NK-92 (cell line): ENCODE data around the gene DPYD.

Experiments
- DNase-seq: peaks from one replicate; lab custom pipeline; 2025; ENCODE audit not compliant: unreplicated experiment; lab: John Stamatoyannopoulos, UW

Gene DPYD

GRCh38 chr1:97721221-97721620 is 199.6 kb downstream of the DPYD start:
- no peak for DNase-seq

GRCh38 chr1:97712980-97713379 is 207.9 kb downstream of the DPYD start:
- DNase-seq, result no peak

- no peak for DNase-seq
Observed at GRCh38 chr1:97711858-97712257, 209.0 kb downstream of the DPYD start.

DNA sequence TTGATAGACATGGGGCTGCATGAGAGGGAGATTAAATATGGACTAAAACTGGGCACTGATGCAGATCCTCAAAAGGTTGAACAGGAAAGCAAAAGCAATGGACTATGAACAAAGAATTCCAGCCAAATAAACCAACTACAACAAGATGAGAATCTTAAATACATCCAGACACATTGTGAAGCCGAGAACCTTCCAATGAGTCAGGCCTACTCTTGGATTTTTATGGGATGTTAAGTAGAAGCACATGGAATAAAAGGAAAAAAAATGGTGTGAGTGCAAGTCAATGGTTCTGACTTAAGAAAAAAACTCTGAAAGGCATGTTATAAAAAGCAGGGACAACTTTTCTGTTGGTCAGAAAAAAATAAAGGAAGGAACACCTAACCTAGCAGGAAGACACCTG is 227.2 kb downstream of the DPYD start:
- DNase-seq, result no peak

DNA sequence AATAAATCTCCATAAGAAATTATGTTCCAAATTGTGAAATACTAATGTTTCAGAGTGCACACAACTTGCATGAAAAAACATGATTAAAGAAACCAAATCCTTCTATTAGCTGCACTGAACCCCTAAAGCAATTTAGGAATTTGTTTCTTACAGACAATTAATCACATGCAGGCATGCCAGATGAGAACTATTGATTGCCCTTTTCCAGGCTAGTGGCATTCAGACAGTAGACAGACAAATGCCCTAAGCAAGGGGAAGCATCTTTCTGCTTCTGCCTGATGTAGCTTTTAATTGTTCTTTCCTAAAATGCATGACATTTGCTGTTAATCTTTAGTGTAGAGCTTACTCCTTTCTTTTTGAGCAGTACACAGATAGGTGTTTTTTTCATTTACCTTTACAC is 229.5 kb downstream of the DPYD start:
- DNase-seq, result no peak

DNA sequence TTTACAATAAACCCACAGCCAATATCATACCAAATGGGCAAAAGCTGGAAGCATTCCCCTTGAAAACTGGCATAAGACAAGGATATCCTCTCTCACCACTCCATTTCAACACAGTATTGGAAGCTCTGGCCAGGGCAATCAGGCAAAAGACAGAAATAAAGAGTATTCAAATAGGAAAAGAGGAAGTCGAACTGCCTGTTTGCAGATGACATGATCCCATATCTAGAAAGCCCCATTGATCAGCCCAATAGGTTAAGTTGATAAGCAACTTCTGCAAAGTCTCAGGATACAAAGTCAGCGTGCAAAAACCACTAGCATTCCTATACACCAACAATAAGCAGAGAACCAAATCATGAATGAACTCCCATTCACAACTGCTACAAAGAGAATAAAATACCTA is 235.5 kb downstream of the DPYD start:
- DNase-seq, result no peak

DNA sequence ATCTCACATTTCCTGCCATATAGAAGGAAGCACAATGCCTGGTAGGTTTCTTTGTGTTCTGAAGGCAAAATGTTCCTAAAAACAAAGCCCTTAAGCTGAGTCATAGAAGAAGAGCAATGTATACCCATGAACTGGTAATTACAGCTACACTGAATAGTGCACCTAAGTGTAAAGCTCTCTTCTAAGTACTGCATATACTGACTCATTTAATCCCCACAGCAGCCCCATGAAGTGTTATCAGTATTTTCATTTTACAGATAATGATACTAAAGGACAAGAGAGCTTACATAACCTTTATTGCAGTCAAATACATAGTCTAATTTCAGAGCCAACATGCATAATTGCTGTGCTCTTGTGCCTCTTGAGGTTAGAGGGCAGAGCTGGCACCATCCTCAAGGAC is 239.9 kb downstream of the DPYD start:
- no peak for DNase-seq

DNA sequence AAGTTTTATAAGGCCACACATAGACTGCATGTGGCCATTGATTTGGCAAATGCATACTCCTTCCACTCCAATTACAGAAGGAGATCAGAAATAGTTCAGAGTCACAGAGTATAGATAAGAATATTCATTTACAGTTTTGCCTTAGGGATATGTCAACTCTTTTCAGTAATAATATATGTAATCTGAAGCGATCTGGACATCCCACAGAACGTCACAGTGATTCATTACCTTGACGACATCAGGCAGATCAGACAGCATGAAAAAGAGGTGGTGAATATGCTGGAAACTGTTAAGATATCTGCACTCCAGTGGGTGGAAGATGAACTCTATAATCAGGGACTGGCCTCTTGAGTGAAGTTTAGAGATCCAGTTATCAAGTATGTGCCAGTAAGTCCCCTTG is 240.4 kb downstream of the DPYD start:
- DNase-seq, result no peak

- no peak for DNase-seq
Observed at GRCh38 chr1:97677702-97678101, 243.1 kb downstream of the DPYD start.

DNA sequence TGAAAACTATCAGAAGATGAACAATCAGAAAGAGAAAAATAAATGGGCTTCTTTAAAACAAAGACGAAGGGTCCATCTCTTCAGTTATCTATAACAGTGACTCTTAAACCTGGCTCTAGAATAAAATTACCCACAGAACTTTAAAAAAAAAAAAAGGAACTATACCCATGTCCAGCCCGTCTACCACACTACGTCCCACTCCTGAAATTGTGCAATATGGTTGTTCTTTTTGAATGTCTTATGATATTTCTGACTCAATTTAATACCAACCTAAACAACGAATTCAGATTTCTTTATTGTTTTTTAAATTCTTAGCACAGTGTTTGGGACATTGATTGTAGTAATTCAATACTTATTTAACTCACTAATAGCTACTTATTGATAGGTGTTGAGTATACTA is 246.3 kb downstream of the DPYD start:
- no peak for DNase-seq

GRCh38 chr1:97668945-97669344 is 251.9 kb downstream of the DPYD start:
- no peak for DNase-seq

- no peak for DNase-seq
Observed at GRCh38 chr1:97660431-97661105, 260.3 kb downstream of the DPYD start.

- no peak for DNase-seq
Observed at GRCh38 chr1:97654876-97655585, 265.8 kb downstream of the DPYD start.

GRCh38 chr1:97651250-97651649 is 269.6 kb downstream of the DPYD start:
- no peak for DNase-seq

- no peak for DNase-seq
Observed at GRCh38 chr1:97649591-97649990, 271.2 kb downstream of the DPYD start.

DNA sequence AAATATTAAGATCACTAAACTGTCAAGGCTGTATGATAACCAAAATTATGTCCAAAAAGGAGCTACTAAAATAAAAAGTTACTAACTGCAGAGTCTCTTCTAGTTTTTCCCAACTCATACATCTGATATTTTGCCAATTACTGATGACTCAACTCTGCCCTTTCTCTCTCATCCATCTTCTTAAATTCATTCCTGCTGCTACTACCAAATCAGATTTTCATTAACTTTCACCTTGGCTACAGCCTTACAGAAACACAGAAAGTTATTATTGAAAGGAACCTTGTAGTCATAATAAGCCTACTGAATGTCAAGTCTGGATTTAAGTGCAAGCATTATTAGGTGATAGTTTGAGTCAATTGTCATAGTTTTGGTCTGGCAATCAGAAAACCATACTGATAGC is 273.1 kb downstream of the DPYD start:
- DNase-seq, result no peak

GRCh38 chr1:97646071-97646470 is 274.8 kb downstream of the DPYD start:
- DNase-seq, result no peak

- DNase-seq, result no peak
Observed at GRCh38 chr1:97640677-97641076, 280.2 kb downstream of the DPYD start.

- no peak for DNase-seq
Observed at GRCh38 chr1:97636941-97637340, 283.9 kb downstream of the DPYD start.

GRCh38 chr1:97634758-97635157 is 286.1 kb downstream of the DPYD start:
- no peak for DNase-seq

- DNase-seq, result no peak
Observed at GRCh38 chr1:97632776-97633175, 288.1 kb downstream of the DPYD start.

DNA sequence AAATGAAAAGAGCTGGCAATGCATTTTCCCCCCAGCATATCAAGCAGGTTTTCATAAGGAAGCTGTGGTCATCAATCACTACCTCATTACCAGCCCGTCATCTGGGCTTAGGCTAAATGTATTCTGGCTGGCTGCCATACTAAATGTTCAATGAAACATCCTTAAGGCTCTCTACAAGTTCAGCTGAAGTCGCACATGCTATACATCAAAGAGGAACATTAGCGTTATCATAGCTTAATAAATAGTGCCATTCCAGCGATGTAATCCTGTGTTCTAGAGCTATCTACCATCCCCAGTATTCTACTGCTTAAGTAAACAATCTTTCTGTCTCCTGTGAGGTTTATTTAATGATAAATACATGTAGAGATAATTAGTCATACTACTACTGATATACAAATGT is 288.8 kb downstream of the DPYD start:
- no peak for DNase-seq

DNA sequence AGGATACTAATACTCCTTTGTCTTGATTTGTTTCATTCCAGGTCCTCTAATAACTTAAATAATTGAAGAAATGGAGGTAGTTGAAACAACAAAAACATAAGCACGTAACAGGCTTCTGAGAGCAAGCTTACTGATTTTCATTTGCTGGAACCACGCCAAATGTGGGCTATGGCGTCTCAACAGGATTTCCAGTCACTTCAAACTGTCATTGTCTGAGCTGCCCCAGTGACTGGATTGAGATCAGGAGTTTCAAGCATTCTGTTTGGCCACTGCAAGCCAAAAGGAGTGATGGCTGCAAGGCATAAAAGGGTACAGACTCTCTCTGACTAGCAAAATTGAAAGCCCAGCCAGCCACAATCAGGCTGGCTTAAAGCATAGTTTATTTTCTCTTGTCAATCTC is 289.9 kb downstream of the DPYD start:
- DNase-seq, result no peak
